Loucy (cell line): ENCODE results near the gene DCAF10.

Experiments
- H2AFZ ChIP-seq: fragments of 200-600 bp; sonication (generic); 2 replicates; pipeline ENCODE4 v1.6.0; 2016; ENCODE audit warnings: antibody characterized with exemption, mild to moderate bottlenecking, low read length, moderate library complexity
- H3F3A ChIP-seq: fragments of 200-600 bp; 2 replicates; pipeline ENCODE4 v1.6.0; 2016; ENCODE audit warnings: antibody characterized with exemption, low read depth, mild to moderate bottlenecking
- H3K27me3 ChIP-seq: fragments of 200-600 bp; sonication (generic); 2 replicates; pipeline ENCODE4 v1.6.1; 2014; ENCODE audit warnings: low read length, mild to moderate bottlenecking; ENCODE audit not compliant: insufficient read depth, poor library complexity, severe bottlenecking
- H3K36me3 ChIP-seq: fragments of 200-600 bp; sonication (generic); 2 replicates; pipeline ENCODE4 v1.6.1; 2016; ENCODE audit warnings: low read length; ENCODE audit not compliant: insufficient read depth
- H3K4me1 ChIP-seq: fragments of 200-600 bp; sonication (generic); 2 replicates; pipeline ENCODE4 v1.5.1; 2014; ENCODE audit warnings: low read length, mild to moderate bottlenecking; ENCODE audit not compliant: insufficient read depth, poor library complexity, severe bottlenecking
- H3K4me2 ChIP-seq: fragments of 200-600 bp; sonication (generic); 2 replicates; pipeline ENCODE4 v1.6.0; 2014; ENCODE audit warnings: antibody characterized with exemption, low read length, low read depth, mild to moderate bottlenecking; ENCODE audit not compliant: poor library complexity, severe bottlenecking
- H3K4me3 ChIP-seq: fragments of 200-600 bp; sonication (generic); 2 replicates; pipeline ENCODE4 v1.5.1; 2014; ENCODE audit warnings: low read length, mild to moderate bottlenecking, mixed read lengths; ENCODE audit not compliant: poor library complexity, severe bottlenecking
- H3K79me2 ChIP-seq: fragments of 200-600 bp; sonication (generic); 2 replicates; pipeline ENCODE4 v1.6.1; 2014; ENCODE audit warnings: low read length; ENCODE audit not compliant: insufficient read depth
- H3K9ac ChIP-seq: fragments of 200-600 bp; sonication (generic); 2 replicates; pipeline ENCODE4 v1.6.0; 2014; ENCODE audit warnings: mild to moderate bottlenecking, low read depth, low read length, moderate library complexity; ENCODE audit not compliant: poor library complexity, severe bottlenecking
- H3K9me2 ChIP-seq: fragments of 200-600 bp; sonication (generic); replicated peaks from 2 replicates; pipeline ENCODE4 v1.6.1; 2016; ENCODE audit warnings: low read depth, low read length, mixed read lengths
- H3K9me3 ChIP-seq: fragments of 200-600 bp; sonication (generic); 2 replicates; pipeline ENCODE4 v1.6.1; 2014; ENCODE audit warnings: mild to moderate bottlenecking, antibody characterized with exemption, low read length, low read depth; ENCODE audit not compliant: insufficient read depth
- H4K20me1 ChIP-seq: fragments of 200-600 bp; sonication (generic); 2 replicates; pipeline ENCODE4 v1.6.0; 2014; ENCODE audit warnings: antibody characterized with exemption, low read length, mild to moderate bottlenecking; ENCODE audit not compliant: insufficient read depth, poor library complexity, severe bottlenecking
- EZH2phosphoT487 ChIP-seq: fragments of 200-600 bp; IDR thresholded peaks from 2 replicates; pipeline ENCODE4 v1.6.1; 2018; ENCODE audit warnings: antibody characterized with exemption, mild to moderate bottlenecking, moderate library complexity, borderline replicate concordance
- TF ChIP-seq, protein P1 (sequence below): fragments of 200-600 bp; sonication (generic); conservative IDR thresholded peaks from 2 replicates; pipeline ENCODE4 v1.5.1; 2014; ENCODE audit warnings: mild to moderate bottlenecking, antibody characterized with exemption, low read length

The DCAF10 gene

DNA sequence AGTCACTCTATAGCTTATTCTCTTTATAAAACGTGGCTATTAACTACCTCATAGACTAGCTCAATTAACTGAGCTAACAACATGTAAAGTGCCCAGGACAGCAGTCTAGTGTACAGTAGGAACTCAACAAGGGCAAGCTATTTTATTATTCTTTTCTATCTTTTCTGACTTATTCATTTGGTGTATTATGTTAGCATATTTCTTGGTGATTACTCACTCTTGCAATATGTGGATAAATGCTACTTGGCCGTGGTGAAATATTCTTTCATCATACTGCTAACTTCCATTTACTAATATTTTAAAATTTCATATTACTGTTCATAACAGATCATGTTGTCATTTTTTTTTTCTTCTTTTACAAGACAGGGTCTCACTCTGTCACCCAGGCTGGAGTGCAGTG is 98.4 kb downstream of the DCAF10 start:
- Histone ChIP-seq H3K9me3 (no peaks in the 10 kb centered on the region), H3K4me1 (peaks cover 22% of the 10 kb centered on the region), H3K79me2 (peaks cover 36% of the 10 kb centered on the region), H3K36me3 (peaks cover 21% of the 10 kb centered on the region; the same call in 1 of the 2 replicates), H3K4me2 (no peak overlapping the region), H3K9ac (no peak overlapping the region), H3K9me2 (no peaks in the 10 kb centered on the region), H3K4me3 (no peak overlapping the region), H3K27me3 (no peaks in the 10 kb centered on the region), H2AFZ (no peak overlapping the region), H3F3A (no peaks in the 10 kb centered on the region), H4K20me1 (peaks cover 20% of the 10 kb centered on the region)
- no peak for TF ChIP-seq EZH2phosphoT487
- TF ChIP-seq, protein P1, sequence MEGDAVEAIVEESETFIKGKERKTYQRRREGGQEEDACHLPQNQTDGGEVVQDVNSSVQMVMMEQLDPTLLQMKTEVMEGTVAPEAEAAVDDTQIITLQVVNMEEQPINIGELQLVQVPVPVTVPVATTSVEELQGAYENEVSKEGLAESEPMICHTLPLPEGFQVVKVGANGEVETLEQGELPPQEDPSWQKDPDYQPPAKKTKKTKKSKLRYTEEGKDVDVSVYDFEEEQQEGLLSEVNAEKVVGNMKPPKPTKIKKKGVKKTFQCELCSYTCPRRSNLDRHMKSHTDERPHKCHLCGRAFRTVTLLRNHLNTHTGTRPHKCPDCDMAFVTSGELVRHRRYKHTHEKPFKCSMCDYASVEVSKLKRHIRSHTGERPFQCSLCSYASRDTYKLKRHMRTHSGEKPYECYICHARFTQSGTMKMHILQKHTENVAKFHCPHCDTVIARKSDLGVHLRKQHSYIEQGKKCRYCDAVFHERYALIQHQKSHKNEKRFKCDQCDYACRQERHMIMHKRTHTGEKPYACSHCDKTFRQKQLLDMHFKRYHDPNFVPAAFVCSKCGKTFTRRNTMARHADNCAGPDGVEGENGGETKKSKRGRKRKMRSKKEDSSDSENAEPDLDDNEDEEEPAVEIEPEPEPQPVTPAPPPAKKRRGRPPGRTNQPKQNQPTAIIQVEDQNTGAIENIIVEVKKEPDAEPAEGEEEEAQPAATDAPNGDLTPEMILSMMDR, result no peak

- no peaks in the 10 kb centered on the region for H3K9me3 ChIP-seq
- peaks cover 6% of the 10 kb centered on the region; the same call in 1 of the 2 replicates for H3K36me3 ChIP-seq
- TF ChIP-seq EZH2phosphoT487, result no peak
- TF ChIP-seq, protein P1, result no peak
- peaks cover 36% of the 10 kb centered on the region for H3K79me2 ChIP-seq
- H3K9me2 ChIP-seq, result no peaks in the 10 kb centered on the region
- H2AFZ ChIP-seq, result no peak overlapping the region
- H3K27me3 ChIP-seq, result no peaks in the 10 kb centered on the region
- H3K4me1 ChIP-seq, result peaks cover 22% of the 10 kb centered on the region
- H3K4me3 ChIP-seq, result peak overlapping the region; percentile 86
- no peaks in the 10 kb centered on the region for H3F3A ChIP-seq
- peak overlapping the region; percentile 75 for H3K9ac ChIP-seq
- peaks cover 20% of the 10 kb centered on the region for H4K20me1 ChIP-seq
- H3K4me2 ChIP-seq, result peak overlapping the region; percentile 98
Measured at GRCh38 chr9:37902131-37902530, 101.5 kb downstream of the DCAF10 start.

- peaks cover 20% of the 10 kb centered on the region for H4K20me1 ChIP-seq
- peaks cover 6% of the 10 kb centered on the region; the same call in 1 of the 2 replicates for H3K36me3 ChIP-seq
- no peaks in the 10 kb centered on the region for H3F3A ChIP-seq
- H3K79me2 ChIP-seq, result peaks cover 36% of the 10 kb centered on the region
- peak overlapping the region; percentile 91 for H2AFZ ChIP-seq
- H3K9me3 ChIP-seq, result no peaks in the 10 kb centered on the region
- peak overlapping the region; percentile 75 for H3K9ac ChIP-seq
- peak overlapping the region; percentile 86 for H3K4me3 ChIP-seq
- H3K4me2 ChIP-seq, result peak overlapping the region; percentile 98
- no peaks in the 10 kb centered on the region for H3K9me2 ChIP-seq
- no peaks in the 10 kb centered on the region for H3K27me3 ChIP-seq
- TF ChIP-seq EZH2phosphoT487, result no peak
- TF ChIP-seq, protein P1, result no peak
- H3K4me1 ChIP-seq, result peaks cover 22% of the 10 kb centered on the region
Measured at GRCh38 chr9:37902796-37903646, 102.4 kb downstream of the DCAF10 start.
